Calu3 (cell line): ENCODE data around the gene ELL. TPM values are rescaled to one million over a fixed set of nuclear protein-coding genes. Genes with fewer than 3 reads are reported as not detected.
A peak's percentile ranks its signal among the peaks of the same experiment; 100 is the strongest.

Experiments
- BruUV-seq: library from RNA; stranded (reverse); fragments of 400-500 nt; replicated peaks from 2 replicates; lab custom pipeline; 2021; lab: Mats Ljungman, UMichigan
- CTCF ChIA-PET: fragments of 300-600 bp; sonication (Branson Sonifier 250); formaldehyde crosslinking; loops from one replicate; lab custom pipeline; 2022; ENCODE audit warnings: antibody characterized with exemption; lab: Charles Lee
- DNase-seq: peaks from one replicate; pipeline ENCODE4 v3.0.0; 2022
- H3K27ac Mint-ChIP-seq: one replicate; pipeline ENCODE4 v1.8.0; 2022; ENCODE audit warnings: mixed read lengths; ENCODE audit not compliant: unreplicated experiment
- H3K27me3 Mint-ChIP-seq: one replicate; pipeline ENCODE4 v1.8.0; 2022; ENCODE audit warnings: mixed read lengths; ENCODE audit not compliant: unreplicated experiment
- H3K36me3 Mint-ChIP-seq: one replicate; pipeline ENCODE4 v1.8.0; 2022; ENCODE audit warnings: mild to moderate bottlenecking, moderate library complexity, mixed read lengths; ENCODE audit not compliant: insufficient read depth, unreplicated experiment
- H3K4me1 Mint-ChIP-seq: one replicate; pipeline ENCODE4 v1.8.0; 2022; ENCODE audit warnings: mild to moderate bottlenecking, low read depth, mixed read lengths; ENCODE audit not compliant: unreplicated experiment
- H3K4me3 Mint-ChIP-seq: one replicate; pipeline ENCODE4 v1.8.0; 2022; ENCODE audit warnings: mild to moderate bottlenecking, low read depth, moderate library complexity, mixed read lengths; ENCODE audit not compliant: unreplicated experiment
- H3K9me3 Mint-ChIP-seq: one replicate; pipeline ENCODE4 v1.8.0; 2022; ENCODE audit warnings: low read depth, mixed read lengths; ENCODE audit not compliant: unreplicated experiment
- CTCF ChIP-seq: fragments of 200-600 bp; IDR thresholded peaks from one replicate; pipeline ENCODE4 v1.8.0; 2022; ENCODE audit warnings: antibody characterized with exemption; ENCODE audit not compliant: unreplicated experiment
- intact Hi-C: fragments of 100-400 bp; cut with micrococcal nuclease; formaldehyde crosslinking; loops from one replicate; pipeline ENCODE4 v1.10.0; 2022; ENCODE audit not compliant: unreplicated experiment
- total RNA-seq: library from RNA; stranded (reverse); gene quantifications from 2 replicates; pipeline ENCODE4 v1.2.3, GENCODE V29; 2022

Gene ELL
- total RNA-seq, 1 experiment from 2014 or later = 11.0 TPM

- Mint-ChIP-seq H3K27ac (no peak overlapping the region), H3K27me3 (no peaks in the 10 kb centered on the region), H3K4me3 (no peak overlapping the region), H3K36me3 (peaks cover 24% of the 10 kb centered on the region), H3K9me3 (no peaks in the 10 kb centered on the region), H3K4me1 (peaks cover 18% of the 10 kb centered on the region)
- TF ChIP-seq CTCF = no peak
- CTCF ChIA-PET = no interaction called here
- no peak for DNase-seq
- no TSS peak for BruUV-seq
- intact Hi-C loops = no loop called here
These were observed 48.2 kb downstream of the ELL start for GRCh38 chr19:18473706-18474087.

- Mint-ChIP-seq H3K4me1 (peaks cover 20% of the 10 kb centered on the region), H3K27ac (no peak overlapping the region), H3K36me3 (peaks cover 24% of the 10 kb centered on the region), H3K27me3 (no peaks in the 10 kb centered on the region), H3K4me3 (no peak overlapping the region), H3K9me3 (no peaks in the 10 kb centered on the region)
- intact Hi-C loops = no loop called here
- no peak for TF ChIP-seq CTCF
- CTCF ChIA-PET = no interaction called here
- no TSS peak for BruUV-seq
- no peak for DNase-seq
These were observed 48.7 kb downstream of the ELL start for GRCh38 chr19:18473003-18473705.

- CTCF ChIA-PET = interaction anchor here (0.9 kb wide), 1 partner anchor 11 kb away, joined by 3 read pairs; no protein-coding TSS in a partner anchor
- Mint-ChIP-seq H3K27me3 (no peaks in the 10 kb centered on the region), H3K4me1 (peaks cover 23% of the 10 kb centered on the region), H3K27ac (no peak overlapping the region), H3K4me3 (no peak overlapping the region), H3K9me3 (no peaks in the 10 kb centered on the region), H3K36me3 (peaks cover 20% of the 10 kb centered on the region)
- intact Hi-C loops = no loop called here
- BruUV-seq = no TSS peak
- TF ChIP-seq CTCF = no peak
- no peak for DNase-seq
These were observed 51.1 kb downstream of the ELL start for GRCh38 chr19:18470787-18471186.

GRCh38 chr19:18469069-18469846 lies 52.6 kb downstream of the ELL start:
- no peak overlapping the region for H3K27ac Mint-ChIP-seq
- no peak overlapping the region for H3K4me3 Mint-ChIP-seq
- peak; percentile 54 for TF ChIP-seq CTCF
- BruUV-seq = no TSS peak
- H3K36me3 Mint-ChIP-seq = peaks cover 17% of the 10 kb centered on the region
- no peaks in the 10 kb centered on the region for H3K27me3 Mint-ChIP-seq
- H3K9me3 Mint-ChIP-seq = no peaks in the 10 kb centered on the region
- intact Hi-C loops = loop anchor here (10.0 kb wide), 1 partner anchor 106 kb away; the partner anchor contains the start of gene UBA52
- peaks cover 17% of the 10 kb centered on the region for H3K4me1 Mint-ChIP-seq
- DNase-seq = peak; percentile 65
- CTCF ChIA-PET = interaction anchor here (1.0 kb wide), 1 partner anchor 11 kb away, joined by 3 read pairs; no protein-coding TSS in a partner anchor
